Ascending aorta (tissue), 2 donors: ENCODE data around the gene YEATS4. TPM values are rescaled to one million over a fixed set of nuclear protein-coding genes. Genes with fewer than 3 reads are reported as not detected.

Experiments used
- DNase-seq, 2 donors: peaks; one replicate each; pipeline ENCODE4 v3.0.0-alpha.2; 2019; ENCODE audit warnings: low spot score in 2 of 2
- H3K27ac ChIP-seq, 2 donors: fragments of 200-600 bp; sonication (generic); one replicate each; pipeline ENCODE4 v1.5.1; 2016 to 2017; ENCODE audit warnings: mild to moderate bottlenecking in 1 of 2
- H3K27me3 ChIP-seq: fragments of 200-600 bp; sonication (generic); one replicate; pipeline ENCODE4 v1.5.1; 2017
- H3K36me3 ChIP-seq, 2 donors: fragments of 200-600 bp; sonication (generic); one replicate each; pipeline ENCODE4 v1.5.1; 2016
- H3K4me1 ChIP-seq, 2 donors: fragments of 200-600 bp; sonication (generic); one replicate each; pipeline ENCODE4 v1.5.1; 2016 to 2017; ENCODE audit warnings: mild to moderate bottlenecking in 1 of 2
- H3K4me3 ChIP-seq, 2 donors: fragments of 200-600 bp; sonication (generic); one replicate each; pipeline ENCODE4 v1.5.1; 2016 to 2017; ENCODE audit warnings: mild to moderate bottlenecking in 1 of 2
- H3K9me3 ChIP-seq, 2 donors: fragments of 200-600 bp; sonication (generic); one replicate each; pipeline ENCODE4 v1.5.1; 2016
- CTCF ChIP-seq, 3 experiments: fragments of 200-600 bp in 2 of 3; fragments of 450-650 bp in 1 of 3; sonication (generic) in 2 of 3; IDR thresholded peaks; one replicate each; pipeline ENCODE4 v1.5.1; 2016 to 2019; ENCODE audit warnings: antibody characterized with exemption in 3 of 3, mild to moderate bottlenecking in 1 of 3, moderate library complexity in 1 of 3
- intact Hi-C: fragments of 100-400 bp; cut with DNase I; formaldehyde crosslinking; loops from one replicate; pipeline ENCODE4 v1.15.1; 2023
- total RNA-seq: library from RNA; depleted of rRNA; stranded (reverse); fragments of >200 nt; gene quantifications from one replicate; pipeline ENCODE4 v1.1.0, GENCODE V29; 2016

Gene YEATS4
- total RNA-seq, 1 donor from 2014 or later = 4.3 TPM

GRCh38 chr12:69386921-69387320, 27.4 kb downstream of the YEATS4 start:
- Histone ChIP-seq H3K27me3 (no peaks in the 10 kb centered on the region), H3K36me3 (peaks cover 0 to 3% of the 10 kb centered on the region in 2 donors), H3K9me3 (no peaks in the 10 kb centered on the region), H3K27ac (no peak overlapping the region), H3K4me3 (no peak overlapping the region), H3K4me1 (peaks cover 0 to 6% of the 10 kb centered on the region in 2 donors)
- DNase-seq = no peak
- intact Hi-C loops = no loop called here
- no peak for TF ChIP-seq CTCF (IDR thresholded peaks at IDR 0.05)

GRCh38 chr12:69388371-69388770, 28.8 kb downstream of the YEATS4 start:
- Histone ChIP-seq H3K4me3 (no peak overlapping the region), H3K9me3 (no peaks in the 10 kb centered on the region), H3K27me3 (no peaks in the 10 kb centered on the region), H3K27ac (no peak overlapping the region), H3K4me1 (peaks cover 0 to 6% of the 10 kb centered on the region in 2 donors), H3K36me3 (peaks cover 0 to 3% of the 10 kb centered on the region in 2 donors)
- DNase-seq = no peak
- peak; percentile 42 to 75 (median 48) for TF ChIP-seq CTCF (IDR thresholded peaks at IDR 0.05)
- intact Hi-C loops = loop anchor here (1.0 kb wide), 1 partner anchor 183 kb away; no protein-coding TSS in a partner anchor

- H3K36me3 ChIP-seq = peaks cover 0 to 3% of the 10 kb centered on the region in 2 donors
- H3K27ac ChIP-seq = peak overlapping the region in 1 of 2 donors; percentile 26
- H3K9me3 ChIP-seq = no peaks in the 10 kb centered on the region
- no peak for TF ChIP-seq CTCF (IDR thresholded peaks at IDR 0.05)
- no peaks in the 10 kb centered on the region for H3K27me3 ChIP-seq
- no peak for DNase-seq
- intact Hi-C loops = no loop called here
- peaks cover 0 to 6% of the 10 kb centered on the region in 2 donors for H3K4me1 ChIP-seq
- no peak overlapping the region for H3K4me3 ChIP-seq
Measured at GRCh38 chr12:69389831-69390230, 30.3 kb downstream of the YEATS4 start.

DNA sequence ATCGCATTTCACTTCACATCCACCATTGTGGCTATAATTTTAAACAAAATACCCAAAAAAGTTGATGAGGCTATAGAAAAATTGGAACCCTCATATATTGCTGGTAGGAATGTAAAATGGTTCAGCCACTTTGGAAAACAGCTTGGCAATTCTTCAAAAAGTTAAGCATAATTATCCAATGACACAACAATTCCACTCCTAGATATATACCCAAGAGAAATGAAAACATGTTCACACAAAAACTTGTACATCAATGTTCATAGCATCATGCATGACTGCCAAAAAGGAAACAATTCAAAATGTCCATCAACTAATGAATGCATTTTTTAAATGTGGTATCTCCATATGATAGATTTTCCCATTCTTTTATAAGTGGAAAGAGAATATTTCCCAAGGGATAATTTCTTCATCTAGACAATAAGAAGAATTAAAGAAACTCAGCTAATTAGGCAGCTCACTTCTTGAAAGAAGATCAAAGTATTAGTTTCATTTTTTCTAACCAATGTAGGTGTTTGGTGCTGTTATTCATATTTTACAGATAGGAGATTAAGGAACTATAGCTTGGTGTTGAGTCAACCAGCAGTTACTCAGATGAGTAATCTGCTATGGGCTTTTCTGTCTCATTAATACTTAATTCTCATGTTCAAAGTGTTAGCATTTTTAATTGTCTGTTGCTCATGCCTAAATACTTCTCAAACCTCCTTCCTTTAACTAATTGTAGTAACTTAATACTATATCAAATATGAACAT, 32.8 kb downstream of the YEATS4 start:
- TF ChIP-seq CTCF (IDR thresholded peaks at IDR 0.05) = no peak
- no peak overlapping the region for H3K27ac ChIP-seq
- H3K27me3 ChIP-seq = no peaks in the 10 kb centered on the region
- peaks cover 0 to 3% of the 10 kb centered on the region in 2 donors for H3K36me3 ChIP-seq
- H3K4me3 ChIP-seq = no peak overlapping the region
- no peak for DNase-seq
- peaks cover 0 to 6% of the 10 kb centered on the region in 2 donors for H3K4me1 ChIP-seq
- H3K9me3 ChIP-seq = no peaks in the 10 kb centered on the region
- intact Hi-C loops = no loop called here

GRCh38 chr12:69396041-69396440, 36.5 kb downstream of the YEATS4 start:
- intact Hi-C loops = no loop called here
- Histone ChIP-seq H3K27ac (no peak overlapping the region), H3K9me3 (no peaks in the 10 kb centered on the region), H3K27me3 (no peaks in the 10 kb centered on the region), H3K4me3 (no peak overlapping the region), H3K36me3 (no peaks in the 10 kb centered on the region), H3K4me1 (no peaks in the 10 kb centered on the region)
- no peak for TF ChIP-seq CTCF (IDR thresholded peaks at IDR 0.05)
- no peak for DNase-seq
